Liver (tissue), 3 donors: ENCODE measurements around the gene SMAD5.

ENCODE experiments used
- ATF3 ChIP-seq: IDR thresholded peaks from 2 replicates; pipeline ENCODE4 v1.6.1; 2016; ENCODE audit warnings: antibody characterized with exemption
- CTCF ChIP-seq: fragments of 150-350 bp; IDR thresholded peaks from 2 replicates; pipeline ENCODE4 v1.5.1; 2017; ENCODE audit warnings: improper control_type of control experiment, low read depth, low read length; ENCODE audit not compliant: missing input control
- EGR1 ChIP-seq, 2 donors: IDR thresholded peaks; 2 replicates each; pipeline ENCODE4 v1.6.1; 2016 to 2018; ENCODE audit warnings: antibody characterized with exemption in 2 of 2, low read depth in 2 of 2
- GABPA ChIP-seq, 2 donors: IDR thresholded peaks in 1 of 2; conservative IDR thresholded peaks in 1 of 2; 2 replicates each; pipeline ENCODE4 v1.6.1; 2016; ENCODE audit warnings: antibody characterized with exemption in 2 of 2, mild to moderate bottlenecking in 1 of 2, moderate library complexity in 1 of 2
- MAX ChIP-seq: IDR thresholded peaks from 2 replicates; pipeline ENCODE4 v1.6.1; 2016; ENCODE audit warnings: antibody characterized with exemption
- REST ChIP-seq: IDR thresholded peaks from 2 replicates; pipeline ENCODE4 v1.6.1; 2016; ENCODE audit warnings: antibody characterized with exemption, mild to moderate bottlenecking
- RXRA ChIP-seq, 2 donors: IDR thresholded peaks; 2 replicates each; pipeline ENCODE4 v1.6.1; 2017 to 2018; ENCODE audit warnings: antibody characterized with exemption in 2 of 2, mild to moderate bottlenecking in 1 of 2
- SP1 ChIP-seq: IDR thresholded peaks from 2 replicates; pipeline ENCODE4 v1.6.1; 2018; ENCODE audit warnings: antibody characterized with exemption, mild to moderate bottlenecking
- YY1 ChIP-seq: IDR thresholded peaks from 2 replicates; pipeline ENCODE4 v1.6.1; 2016; ENCODE audit warnings: antibody characterized with exemption, mild to moderate bottlenecking
- ZBTB33 ChIP-seq: IDR thresholded peaks from 2 replicates; pipeline ENCODE4 v1.6.1; 2016; ENCODE audit warnings: antibody characterized with exemption
- donor health status: healthy.
- donor health status: healthy.

- TF ChIP-seq YY1 (no peak), CTCF (no peak), EGR1 (IDR thresholded peaks at IDR 0.05; ENCODE audit: low read depth in 2 of 2) (no peak), ZBTB33 (no peak), SP1 (no peak), RXRA (IDR thresholded peaks at IDR 0.05) (no peak), REST (no peak), GABPA (IDR thresholded peaks at IDR 0.05 in 1 of 2, conservative IDR thresholded peaks at IDR 0.05 in 1 of 2) (no peak), ATF3 (no peak), MAX (no peak)
Observed at GRCh38 chr5:136193322-136193935, 60.8 kb downstream of the SMAD5 start.
